Liver (tissue), 3 donors: ENCODE data around the gene UBE2R2.

Experiments
- ATF3 ChIP-seq: IDR thresholded peaks from 2 replicates; pipeline ENCODE4 v1.6.1; 2016; ENCODE audit warnings: antibody characterized with exemption
- CTCF ChIP-seq: fragments of 150-350 bp; IDR thresholded peaks from 2 replicates; pipeline ENCODE4 v1.5.1; 2017; ENCODE audit warnings: improper control_type of control experiment, low read depth, low read length; ENCODE audit not compliant: missing input control
- FOXA1 ChIP-seq: IDR thresholded peaks from 2 replicates; pipeline ENCODE4 v1.6.1; 2016; ENCODE audit warnings: antibody characterized with exemption
- GABPA ChIP-seq, 2 donors: IDR thresholded peaks in 1 of 2; conservative IDR thresholded peaks in 1 of 2; 2 replicates each; pipeline ENCODE4 v1.6.1; 2016; ENCODE audit warnings: antibody characterized with exemption in 2 of 2, mild to moderate bottlenecking in 1 of 2, moderate library complexity in 1 of 2
- MAX ChIP-seq: IDR thresholded peaks from 2 replicates; pipeline ENCODE4 v1.6.1; 2016; ENCODE audit warnings: antibody characterized with exemption
- RAD21 ChIP-seq, 2 donors: IDR thresholded peaks; 2 replicates each; pipeline ENCODE4 v1.6.1; 2016; ENCODE audit warnings: antibody characterized with exemption in 2 of 2, mild to moderate bottlenecking in 2 of 2
- REST ChIP-seq: IDR thresholded peaks from 2 replicates; pipeline ENCODE4 v1.6.1; 2016; ENCODE audit warnings: antibody characterized with exemption, mild to moderate bottlenecking
- SP1 ChIP-seq: IDR thresholded peaks from 2 replicates; pipeline ENCODE4 v1.6.1; 2018; ENCODE audit warnings: antibody characterized with exemption, mild to moderate bottlenecking
- TAF1 ChIP-seq: conservative IDR thresholded peaks from 2 replicates; pipeline ENCODE4 v1.6.1; 2016; ENCODE audit warnings: antibody characterized with exemption, mild to moderate bottlenecking
- donor health status: healthy.
- donor health status: healthy.

- TF ChIP-seq MAX (no peak), CTCF (no peak), TAF1 (no peak), SP1 (no peak), REST (no peak), GABPA (IDR thresholded peaks at IDR 0.05 in 1 of 2, conservative IDR thresholded peaks at IDR 0.05 in 1 of 2) (no peak), RAD21 (IDR thresholded peaks at IDR 0.05) (no peak), ATF3 (no peak), FOXA1 (no peak)
Measured at GRCh38 chr9:33905137-33905536, 88.2 kb downstream of the UBE2R2 start.
